WTC11 (cell line): ENCODE measurements around the gene METTL1.

ENCODE experiments used
- CREB1 ChIP-seq: sonication (generic); formaldehyde crosslinking; IDR thresholded peaks from 2 replicates; pipeline ENCODE4 v1.8.0; 2023; ENCODE audit warnings: mild to moderate bottlenecking, missing genetic modification reagents
- CREM ChIP-seq: sonication (generic); formaldehyde crosslinking; IDR thresholded peaks from 2 replicates; pipeline ENCODE4 v1.8.1; 2022; ENCODE audit warnings: mild to moderate bottlenecking, missing genetic modification reagents, moderate library complexity
- ELF4 ChIP-seq: sonication (generic); formaldehyde crosslinking; IDR thresholded peaks from 2 replicates; pipeline ENCODE4 v1.8.1; 2022; ENCODE audit warnings: low read depth, mild to moderate bottlenecking, moderate library complexity, missing genetic modification reagents
- NR2C2 ChIP-seq: sonication (generic); formaldehyde crosslinking; IDR thresholded peaks from 2 replicates; pipeline ENCODE4 v1.8.0; 2022; ENCODE audit warnings: mild to moderate bottlenecking, missing genetic modification reagents
- NR3C1 ChIP-seq: sonication (generic); formaldehyde crosslinking; conservative IDR thresholded peaks from 2 replicates; pipeline ENCODE4 v1.8.1; 2023; ENCODE audit warnings: low read depth, mild to moderate bottlenecking, missing genetic modification reagents
- TF ChIP-seq, protein P1 (sequence below): fragments of 200-600 bp; IDR thresholded peaks from 2 replicates; pipeline ENCODE4 v1.8.0; 2022; ENCODE audit warnings: antibody characterized with exemption
- TF ChIP-seq, protein P2 (sequence below): fragments of 250-450 bp; sonication (Bioruptor Pico); conservative IDR thresholded peaks from 2 replicates; pipeline ENCODE4 v1.9.0; 2021; ENCODE audit warnings: mild to moderate bottlenecking
- TF ChIP-seq, protein P3 (sequence below): sonication (generic); formaldehyde crosslinking; IDR thresholded peaks from 2 replicates; pipeline ENCODE4 v1.8.1; 2022; ENCODE audit warnings: low read depth, missing genetic modification reagents, borderline replicate concordance
- TF ChIP-seq, protein P4 (sequence below): sonication (generic); formaldehyde crosslinking; IDR thresholded peaks from 2 replicates; pipeline ENCODE4 v1.8.1; 2023; ENCODE audit warnings: mild to moderate bottlenecking, moderate library complexity, missing genetic modification reagents
- TF ChIP-seq, protein P5 (sequence below): sonication (generic); formaldehyde crosslinking; IDR thresholded peaks from 2 replicates; pipeline ENCODE4 v1.8.1; 2023; ENCODE audit warnings: mild to moderate bottlenecking, missing genetic modification reagents, borderline replicate concordance
- TF ChIP-seq, protein P6 (sequence below): sonication (generic); formaldehyde crosslinking; IDR thresholded peaks from 2 replicates; pipeline ENCODE4 v1.8.1; 2022; ENCODE audit warnings: mild to moderate bottlenecking, moderate library complexity, missing genetic modification reagents

DNA sequence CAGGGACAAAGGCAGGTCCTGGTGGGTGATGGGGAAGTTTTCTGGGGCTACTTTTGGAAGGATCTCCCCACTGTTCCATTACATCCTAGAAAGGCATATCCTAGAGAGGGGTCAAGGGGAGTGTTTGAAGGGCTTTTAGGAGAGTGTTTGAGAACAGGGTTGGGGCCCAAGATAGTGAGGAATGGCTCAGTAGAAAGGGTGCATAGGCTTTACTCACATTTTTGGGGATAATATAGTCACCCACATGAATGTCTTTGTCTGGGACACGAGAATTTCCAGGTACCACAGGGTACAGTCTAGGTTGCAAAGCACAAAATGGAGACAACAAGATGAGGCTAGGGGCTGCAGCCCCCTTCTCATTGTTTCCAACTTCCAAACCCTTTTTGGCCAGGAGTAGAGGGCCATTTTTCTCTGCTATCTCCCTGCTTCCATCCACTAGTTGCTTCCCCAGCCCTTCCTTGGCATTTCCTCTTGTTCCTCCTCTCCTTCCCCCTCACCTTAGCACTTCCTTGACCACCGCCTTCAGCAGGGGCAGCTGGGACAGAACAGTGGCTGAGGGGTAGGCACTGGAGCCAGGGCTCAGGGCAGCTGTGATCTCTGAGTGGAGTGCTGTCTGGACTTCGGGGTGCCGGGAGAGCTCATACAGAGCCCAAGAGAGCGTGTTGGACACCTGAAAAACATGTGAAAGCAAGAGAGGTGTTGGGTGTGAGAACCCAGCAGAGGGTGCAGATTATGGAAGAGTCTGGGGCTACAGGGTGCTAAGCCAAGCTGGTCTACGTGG is 7.8 kb downstream of the METTL1 start:
- no peak for TF ChIP-seq CREM (CRISPR knock-in tag)
- TF ChIP-seq, protein P1, sequence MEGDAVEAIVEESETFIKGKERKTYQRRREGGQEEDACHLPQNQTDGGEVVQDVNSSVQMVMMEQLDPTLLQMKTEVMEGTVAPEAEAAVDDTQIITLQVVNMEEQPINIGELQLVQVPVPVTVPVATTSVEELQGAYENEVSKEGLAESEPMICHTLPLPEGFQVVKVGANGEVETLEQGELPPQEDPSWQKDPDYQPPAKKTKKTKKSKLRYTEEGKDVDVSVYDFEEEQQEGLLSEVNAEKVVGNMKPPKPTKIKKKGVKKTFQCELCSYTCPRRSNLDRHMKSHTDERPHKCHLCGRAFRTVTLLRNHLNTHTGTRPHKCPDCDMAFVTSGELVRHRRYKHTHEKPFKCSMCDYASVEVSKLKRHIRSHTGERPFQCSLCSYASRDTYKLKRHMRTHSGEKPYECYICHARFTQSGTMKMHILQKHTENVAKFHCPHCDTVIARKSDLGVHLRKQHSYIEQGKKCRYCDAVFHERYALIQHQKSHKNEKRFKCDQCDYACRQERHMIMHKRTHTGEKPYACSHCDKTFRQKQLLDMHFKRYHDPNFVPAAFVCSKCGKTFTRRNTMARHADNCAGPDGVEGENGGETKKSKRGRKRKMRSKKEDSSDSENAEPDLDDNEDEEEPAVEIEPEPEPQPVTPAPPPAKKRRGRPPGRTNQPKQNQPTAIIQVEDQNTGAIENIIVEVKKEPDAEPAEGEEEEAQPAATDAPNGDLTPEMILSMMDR = no peak
- TF ChIP-seq, protein P2, sequence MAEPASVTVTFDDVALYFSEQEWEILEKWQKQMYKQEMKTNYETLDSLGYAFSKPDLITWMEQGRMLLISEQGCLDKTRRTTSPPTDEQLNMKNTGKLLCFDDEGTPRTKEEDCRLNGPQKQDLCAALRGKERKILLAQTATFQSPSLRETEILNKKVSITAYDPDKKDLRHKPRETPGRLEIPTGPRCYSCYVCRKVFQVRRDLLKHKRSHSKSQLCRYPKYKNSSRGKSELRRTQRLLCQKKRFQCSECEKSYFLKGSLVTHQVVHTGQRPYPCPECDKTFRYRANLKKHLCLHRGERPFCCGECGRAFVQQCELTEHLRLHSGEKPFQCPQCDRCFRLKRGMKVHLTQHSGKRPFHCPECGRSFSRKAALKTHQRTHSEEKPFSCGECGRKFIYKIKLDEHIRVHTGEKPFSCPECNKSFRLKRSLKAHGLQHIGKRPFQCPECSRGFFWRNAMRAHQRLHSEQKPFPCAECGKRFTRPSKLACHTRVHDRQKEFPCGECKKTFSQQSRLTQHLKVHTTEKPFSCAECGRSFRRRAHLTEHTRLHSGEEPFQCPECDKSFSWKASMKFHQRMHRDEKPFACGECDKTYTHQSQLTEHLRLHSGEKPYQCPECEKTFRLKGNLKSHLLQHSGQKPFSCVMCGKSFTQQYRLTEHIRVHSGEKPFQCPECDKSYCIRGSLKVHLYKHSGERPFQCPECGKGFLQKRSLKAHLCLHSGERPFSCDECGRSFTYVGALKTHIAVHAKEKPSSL = no peak
- TF ChIP-seq, protein P3, sequence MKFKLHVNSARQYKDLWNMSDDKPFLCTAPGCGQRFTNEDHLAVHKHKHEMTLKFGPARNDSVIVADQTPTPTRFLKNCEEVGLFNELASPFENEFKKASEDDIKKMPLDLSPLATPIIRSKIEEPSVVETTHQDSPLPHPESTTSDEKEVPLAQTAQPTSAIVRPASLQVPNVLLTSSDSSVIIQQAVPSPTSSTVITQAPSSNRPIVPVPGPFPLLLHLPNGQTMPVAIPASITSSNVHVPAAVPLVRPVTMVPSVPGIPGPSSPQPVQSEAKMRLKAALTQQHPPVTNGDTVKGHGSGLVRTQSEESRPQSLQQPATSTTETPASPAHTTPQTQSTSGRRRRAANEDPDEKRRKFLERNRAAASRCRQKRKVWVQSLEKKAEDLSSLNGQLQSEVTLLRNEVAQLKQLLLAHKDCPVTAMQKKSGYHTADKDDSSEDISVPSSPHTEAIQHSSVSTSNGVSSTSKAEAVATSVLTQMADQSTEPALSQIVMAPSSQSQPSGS (CRISPR knock-in tag) = no peak
- TF ChIP-seq, protein P4, sequence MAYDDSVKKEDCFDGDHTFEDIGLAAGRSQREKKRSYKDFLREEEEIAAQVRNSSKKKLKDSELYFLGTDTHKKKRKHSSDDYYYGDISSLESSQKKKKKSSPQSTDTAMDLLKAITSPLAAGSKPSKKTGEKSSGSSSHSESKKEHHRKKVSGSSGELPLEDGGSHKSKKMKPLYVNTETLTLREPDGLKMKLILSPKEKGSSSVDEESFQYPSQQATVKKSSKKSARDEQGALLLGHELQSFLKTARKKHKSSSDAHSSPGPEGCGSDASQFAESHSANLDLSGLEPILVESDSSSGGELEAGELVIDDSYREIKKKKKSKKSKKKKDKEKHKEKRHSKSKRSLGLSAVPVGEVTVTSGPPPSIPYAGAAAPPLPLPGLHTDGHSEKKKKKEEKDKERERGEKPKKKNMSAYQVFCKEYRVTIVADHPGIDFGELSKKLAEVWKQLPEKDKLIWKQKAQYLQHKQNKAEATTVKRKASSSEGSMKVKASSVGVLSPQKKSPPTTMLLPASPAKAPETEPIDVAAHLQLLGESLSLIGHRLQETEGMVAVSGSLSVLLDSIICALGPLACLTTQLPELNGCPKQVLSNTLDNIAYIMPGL (CRISPR knock-in tag) = no peak
- TF ChIP-seq NR3C1 (CRISPR knock-in tag) = no peak
- TF ChIP-seq CREB1 = no peak
- no peak for TF ChIP-seq NR2C2 (CRISPR knock-in tag)
- TF ChIP-seq, protein P5, sequence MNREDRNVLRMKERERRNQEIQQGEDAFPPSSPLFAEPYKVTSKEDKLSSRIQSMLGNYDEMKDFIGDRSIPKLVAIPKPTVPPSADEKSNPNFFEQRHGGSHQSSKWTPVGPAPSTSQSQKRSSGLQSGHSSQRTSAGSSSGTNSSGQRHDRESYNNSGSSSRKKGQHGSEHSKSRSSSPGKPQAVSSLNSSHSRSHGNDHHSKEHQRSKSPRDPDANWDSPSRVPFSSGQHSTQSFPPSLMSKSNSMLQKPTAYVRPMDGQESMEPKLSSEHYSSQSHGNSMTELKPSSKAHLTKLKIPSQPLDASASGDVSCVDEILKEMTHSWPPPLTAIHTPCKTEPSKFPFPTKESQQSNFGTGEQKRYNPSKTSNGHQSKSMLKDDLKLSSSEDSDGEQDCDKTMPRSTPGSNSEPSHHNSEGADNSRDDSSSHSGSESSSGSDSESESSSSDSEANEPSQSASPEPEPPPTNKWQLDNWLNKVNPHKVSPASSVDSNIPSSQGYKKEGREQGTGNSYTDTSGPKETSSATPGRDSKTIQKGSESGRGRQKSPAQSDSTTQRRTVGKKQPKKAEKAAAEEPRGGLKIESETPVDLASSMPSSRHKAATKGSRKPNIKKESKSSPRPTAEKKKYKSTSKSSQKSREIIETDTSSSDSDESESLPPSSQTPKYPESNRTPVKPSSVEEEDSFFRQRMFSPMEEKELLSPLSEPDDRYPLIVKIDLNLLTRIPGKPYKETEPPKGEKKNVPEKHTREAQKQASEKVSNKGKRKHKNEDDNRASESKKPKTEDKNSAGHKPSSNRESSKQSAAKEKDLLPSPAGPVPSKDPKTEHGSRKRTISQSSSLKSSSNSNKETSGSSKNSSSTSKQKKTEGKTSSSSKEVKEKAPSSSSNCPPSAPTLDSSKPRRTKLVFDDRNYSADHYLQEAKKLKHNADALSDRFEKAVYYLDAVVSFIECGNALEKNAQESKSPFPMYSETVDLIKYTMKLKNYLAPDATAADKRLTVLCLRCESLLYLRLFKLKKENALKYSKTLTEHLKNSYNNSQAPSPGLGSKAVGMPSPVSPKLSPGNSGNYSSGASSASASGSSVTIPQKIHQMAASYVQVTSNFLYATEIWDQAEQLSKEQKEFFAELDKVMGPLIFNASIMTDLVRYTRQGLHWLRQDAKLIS = no peak
- no peak for TF ChIP-seq ELF4 (CRISPR knock-in tag)
- TF ChIP-seq, protein P6, sequence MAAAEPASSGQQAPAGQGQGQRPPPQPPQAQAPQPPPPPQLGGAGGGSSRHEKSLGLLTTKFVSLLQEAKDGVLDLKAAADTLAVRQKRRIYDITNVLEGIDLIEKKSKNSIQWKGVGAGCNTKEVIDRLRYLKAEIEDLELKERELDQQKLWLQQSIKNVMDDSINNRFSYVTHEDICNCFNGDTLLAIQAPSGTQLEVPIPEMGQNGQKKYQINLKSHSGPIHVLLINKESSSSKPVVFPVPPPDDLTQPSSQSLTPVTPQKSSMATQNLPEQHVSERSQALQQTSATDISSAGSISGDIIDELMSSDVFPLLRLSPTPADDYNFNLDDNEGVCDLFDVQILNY (CRISPR knock-in tag) = no peak
